ENCODE results near the gene UVSSA.

DNA sequence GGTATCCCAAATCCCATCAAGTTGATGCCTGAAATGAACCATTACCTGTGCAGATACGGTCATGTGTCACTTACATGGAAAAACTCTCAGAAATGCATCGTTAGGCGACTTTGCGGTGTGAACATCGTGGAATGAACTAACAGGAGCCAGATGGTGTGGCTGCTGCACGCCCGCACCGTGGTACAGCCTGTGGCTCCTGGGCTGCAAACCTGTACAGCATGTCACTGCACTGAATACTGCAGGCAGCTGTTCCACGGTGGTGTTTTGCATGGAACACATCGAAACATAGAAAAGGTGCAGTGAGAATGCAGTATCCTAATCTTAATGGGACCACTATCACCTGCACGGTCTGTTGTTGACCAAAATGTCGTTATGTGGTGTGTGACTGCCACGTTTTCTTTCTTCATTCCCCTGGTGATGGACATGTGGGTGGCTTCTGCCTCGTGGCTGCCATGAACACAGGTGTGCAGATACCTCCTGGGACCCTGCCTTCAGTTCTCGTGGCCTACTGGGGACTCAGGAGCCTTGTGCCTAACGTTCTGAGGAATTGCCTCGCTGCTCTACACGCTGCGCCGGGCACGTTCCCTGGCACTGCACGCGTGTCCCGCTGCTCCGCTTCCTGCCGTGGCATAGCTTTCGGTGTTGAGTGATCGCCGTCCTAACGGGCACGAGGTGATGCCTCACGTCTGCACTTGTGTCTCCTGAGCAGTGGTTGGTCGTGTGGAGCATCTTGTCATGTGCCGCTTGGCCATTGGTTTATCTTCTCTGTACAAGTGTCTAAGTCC, 38.9 kb upstream of the UVSSA start:
- TF ChIP-seq CTCF (IDR thresholded peaks at IDR 0.05) (no peak), EP300 (IDR thresholded peaks at IDR 0.05) (no peak), POLR2A (IDR thresholded peaks at IDR 0.05) (no peak)

Data from ovary (tissue), 3 donors.